A549 (cell line): ENCODE data around the gene GNB1L. TPM values are rescaled to one million over a fixed set of nuclear protein-coding genes. Genes with fewer than 3 reads are reported as not detected.
"Not testable (repeated sequence)": the region's sequence is repeated elsewhere in the genome, so short reads cannot be mapped to it uniquely, and the experiment has no call there.

Experiments
- ATAC-seq, 2 experiments: fragments of 200-7000 bp in 1 of 2; fragments of >200 bp in 1 of 2; cut with Nextera tagmentation in 1 of 2; cut with Tn5 transposase in 1 of 2; 3 replicates each; pipeline versions ENCODE4 v1.8.0 to v1.9.1; 2018 to 2020; ENCODE audit warnings: mild to moderate bottlenecking in 1 of 2, moderate library complexity in 1 of 2
- CTCF ChIA-PET: fragments of 300-600 bp; sonication (Branson Sonifier 250); formaldehyde crosslinking; extraction: SDS; loops from one replicate; lab custom pipeline; 2021; ENCODE audit warnings: antibody characterized with exemption, inconsistent platforms; lab: Yijun Ruan, JAX
- POLR2A ChIA-PET: fragments of 350-600 bp; formaldehyde crosslinking; extraction: SDS; loops from one replicate; lab custom pipeline; 2021; ENCODE audit warnings: antibody characterized with exemption, inconsistent platforms; lab: Yijun Ruan, JAX
- DNase-seq, 2 experiments: peaks; one replicate each; pipeline versions ENCODE4 v3.0.0 to v3.0.0-alpha.2; 2011 to 2016; ENCODE audit warnings: low read depth in 1 of 2, low spot score in 1 of 2
- FAIRE-seq: peaks from 2 replicates; lab custom pipeline; 2011; peaks lifted over from hg19 to GRCh38; lab: Jason Lieb, UNC
- H3K27ac ChIP-seq, 2 experiments: fragments of >200 bp; sonication (Bioruptor Twin); formaldehyde crosslinking; 3 replicates each; pipeline ENCODE4 v1.5.1; 2016 to 2017
- H3K4me1 ChIP-seq: fragments of >200 bp; sonication (Bioruptor Twin); formaldehyde crosslinking; 3 replicates; pipeline ENCODE4 v1.6.1; 2016
- H3K4me2 ChIP-seq: fragments of >200 bp; sonication (Bioruptor Twin); formaldehyde crosslinking; 3 replicates; pipeline ENCODE4 v1.6.1; 2016
- H3K4me3 ChIP-seq: fragments of >200 bp; sonication (Bioruptor Twin); formaldehyde crosslinking; 3 replicates; pipeline ENCODE4 v1.5.1; 2016
- H3K9me3 ChIP-seq: fragments of >200 bp; sonication (Bioruptor Twin); formaldehyde crosslinking; 3 replicates; pipeline ENCODE4 v1.6.1; 2016
- BHLHE40 ChIP-seq: IDR thresholded peaks from 2 replicates; pipeline ENCODE4 v1.6.1; 2012; ENCODE audit warnings: low read depth, low read length, inconsistent platforms
- CBX2 ChIP-seq: fragments of 200-600 bp; sonication (generic); IDR thresholded peaks from 2 replicates; pipeline ENCODE4 v1.6.1; 2016; ENCODE audit warnings: low read depth, mild to moderate bottlenecking, borderline replicate concordance
- CEBPB ChIP-seq, 2 experiments: fragments of >200 bp in 1 of 2; sonication (Bioruptor Twin) in 1 of 2; formaldehyde crosslinking in 1 of 2; IDR thresholded peaks; 2 replicates each; pipeline ENCODE4 v1.6.1; 2012 to 2016
- EHF ChIP-seq: fragments of 250-450 bp; sonication (Bioruptor Pico); IDR thresholded peaks from 2 replicates; pipeline ENCODE4 v1.5.0; 2020; ENCODE audit warnings: mild to moderate bottlenecking
- FOSL2 ChIP-seq, 2 experiments: fragments of 450-650 bp in 1 of 2; fragments of >200 bp in 1 of 2; sonication (Bioruptor Twin) in 1 of 2; formaldehyde crosslinking; IDR thresholded peaks; 2 replicates each; pipeline versions ENCODE4 v1.5.0 to v1.6.1; 2016 to 2020; ENCODE audit warnings: mild to moderate bottlenecking in 1 of 2, moderate library complexity in 1 of 2
- HOXB13 ChIP-seq: fragments of 250-450 bp; sonication (Bioruptor Pico); IDR thresholded peaks from 2 replicates; pipeline ENCODE4 v1.5.0; 2020; ENCODE audit warnings: low read depth, mild to moderate bottlenecking, moderate library complexity
- JUNB ChIP-seq: fragments of >200 bp; sonication (Bioruptor Twin); formaldehyde crosslinking; IDR thresholded peaks from 2 replicates; pipeline ENCODE4 v1.6.1; 2016
- KDM5A ChIP-seq: fragments of 200-600 bp; sonication (generic); IDR thresholded peaks from 2 replicates; pipeline ENCODE4 v1.6.1; 2016; ENCODE audit warnings: antibody characterized with exemption, mild to moderate bottlenecking
- MAFK ChIP-seq: fragments of 450-650 bp; IDR thresholded peaks from 2 replicates; pipeline ENCODE4 v1.6.1; 2014; ENCODE audit not compliant: partially characterized antibody
- MAX ChIP-seq: IDR thresholded peaks from 2 replicates; pipeline ENCODE4 v1.6.1; 2012
- MYC ChIP-seq: IDR thresholded peaks from 2 replicates; pipeline ENCODE4 v1.6.1; 2012; ENCODE audit warnings: mild to moderate bottlenecking, inconsistent platforms, low read length, improper control_type of control experiment, borderline replicate concordance
- NR3C1 ChIP-seq: fragments of >200 bp; sonication (Bioruptor Twin); formaldehyde crosslinking; IDR thresholded peaks from 3 replicates; pipeline ENCODE4 v1.6.1; 2017
- PBX3 ChIP-seq: IDR thresholded peaks from 2 replicates; pipeline ENCODE4 v1.6.1; 2012
- SMC3 ChIP-seq: fragments of >200 bp; sonication (Bioruptor Twin); formaldehyde crosslinking; IDR thresholded peaks from 3 replicates; pipeline ENCODE4 v1.6.1; 2018; ENCODE audit warnings: inconsistent platforms
- WGBS: methylation state at CpG from one replicate; pipeline ENCODE4 v1.1.6; 2017; ENCODE audit errors: missing lambda C conversion rate; 5-methylcytosine and 5-hydroxymethylcytosine counted together
- polyA plus RNA-seq, 4 experiments: library from polyadenylated mRNA; depleted of rRNA in 3 of 4; stranded (reverse); fragments of >200 nt; fragmentation: RNase III in 1 of 4; extraction: RNeasy Plus Mini Kit Qiagen cat#74134 plus additional on column Dnase treatment in 1 of 4; gene quantifications; 2 replicates in 3 of 4; 3 replicates in 1 of 4; pipeline ENCODE4 v1.2.3, GENCODE V29; 2011 to 2017
- TF ChIP-seq, protein P1 (sequence below): fragments of 250-450 bp; sonication (Bioruptor Pico); IDR thresholded peaks from 2 replicates; pipeline ENCODE4 v1.5.0; 2021; ENCODE audit warnings: mild to moderate bottlenecking, moderate library complexity, borderline replicate concordance
- TF ChIP-seq, protein P2 (sequence below): fragments of 150-350 bp; IDR thresholded peaks from 2 replicates; pipeline ENCODE4 v1.6.1; 2014; ENCODE audit warnings: low read depth, mild to moderate bottlenecking, low read length

Gene GNB1L
- polyA plus RNA-seq, 2 of the 4 experiments (the other 2 are of a cell fraction), result 1.8 to 10.3 TPM

- ChIA-PET CTCF (interaction anchor here (1.0 to 2.1 kb wide), 2 partner anchors 10 to 102 kb away, joined by 3 to 6 read pairs; no protein-coding TSS in a partner anchor), POLR2A (no interaction called here)
- no peak for ATAC-seq
Measured at GRCh38 chr22:19832476-19833108, 22.1 kb downstream of the GNB1L start.

DNA sequence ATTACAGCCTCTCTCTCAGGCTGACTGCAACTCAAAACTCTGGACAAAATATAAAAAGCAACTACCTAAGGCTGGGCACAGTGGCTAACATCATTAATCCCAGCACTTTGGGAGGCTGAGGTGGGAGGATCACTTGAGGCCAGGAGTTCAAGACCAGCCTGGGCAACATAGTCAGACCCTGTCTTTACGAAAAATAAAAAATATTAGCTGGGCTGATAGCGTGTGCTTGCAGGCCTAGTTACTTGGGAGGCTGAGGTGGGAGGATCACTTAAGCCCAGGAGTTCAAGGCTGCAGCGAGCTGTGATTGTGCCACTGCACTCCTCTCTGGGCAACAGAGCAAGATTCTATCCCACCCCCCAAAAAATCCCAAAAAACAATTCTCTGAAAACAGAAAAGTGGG is 22.7 kb downstream of the GNB1L start:
- POLR2A ChIA-PET, H3K4me2 ChIP-seq, H3K9me3 ChIP-seq, H3K4me1 ChIP-seq, ATAC-seq, H3K4me3 ChIP-seq, H3K27ac ChIP-seq, DNase-seq, FAIRE-seq: not testable (repeated sequence)
- WGBS, result 85% methylated on average over 3 of the region's 3 CpGs
- CTCF ChIA-PET, result interaction anchor here (1.0 to 2.1 kb wide), 3 partner anchors 11 to 101 kb away, joined by 3 to 6 read pairs (median 5); no protein-coding TSS in a partner anchor

More at GRCh38 chr22:19832476-19833108, 22.1 kb downstream of the GNB1L start:
- Histone ChIP-seq H3K4me2 (no peak overlapping the region), H3K27ac (no peak overlapping the region), H3K4me1 (no peaks in the 10 kb centered on the region), H3K4me3 (no peak overlapping the region), H3K9me3 (no peaks in the 10 kb centered on the region)
- FAIRE-seq (no peak), DNase-seq (no peak)
- 89% methylated on average over 7 of the region's 7 CpGs for WGBS
- TF ChIP-seq EHF (CRISPR knock-in tag), result no peak
- no peak for TF ChIP-seq NR3C1
- TF ChIP-seq, protein P1, sequence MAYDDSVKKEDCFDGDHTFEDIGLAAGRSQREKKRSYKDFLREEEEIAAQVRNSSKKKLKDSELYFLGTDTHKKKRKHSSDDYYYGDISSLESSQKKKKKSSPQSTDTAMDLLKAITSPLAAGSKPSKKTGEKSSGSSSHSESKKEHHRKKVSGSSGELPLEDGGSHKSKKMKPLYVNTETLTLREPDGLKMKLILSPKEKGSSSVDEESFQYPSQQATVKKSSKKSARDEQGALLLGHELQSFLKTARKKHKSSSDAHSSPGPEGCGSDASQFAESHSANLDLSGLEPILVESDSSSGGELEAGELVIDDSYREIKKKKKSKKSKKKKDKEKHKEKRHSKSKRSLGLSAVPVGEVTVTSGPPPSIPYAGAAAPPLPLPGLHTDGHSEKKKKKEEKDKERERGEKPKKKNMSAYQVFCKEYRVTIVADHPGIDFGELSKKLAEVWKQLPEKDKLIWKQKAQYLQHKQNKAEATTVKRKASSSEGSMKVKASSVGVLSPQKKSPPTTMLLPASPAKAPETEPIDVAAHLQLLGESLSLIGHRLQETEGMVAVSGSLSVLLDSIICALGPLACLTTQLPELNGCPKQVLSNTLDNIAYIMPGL, result no peak
- TF ChIP-seq, protein P2, sequence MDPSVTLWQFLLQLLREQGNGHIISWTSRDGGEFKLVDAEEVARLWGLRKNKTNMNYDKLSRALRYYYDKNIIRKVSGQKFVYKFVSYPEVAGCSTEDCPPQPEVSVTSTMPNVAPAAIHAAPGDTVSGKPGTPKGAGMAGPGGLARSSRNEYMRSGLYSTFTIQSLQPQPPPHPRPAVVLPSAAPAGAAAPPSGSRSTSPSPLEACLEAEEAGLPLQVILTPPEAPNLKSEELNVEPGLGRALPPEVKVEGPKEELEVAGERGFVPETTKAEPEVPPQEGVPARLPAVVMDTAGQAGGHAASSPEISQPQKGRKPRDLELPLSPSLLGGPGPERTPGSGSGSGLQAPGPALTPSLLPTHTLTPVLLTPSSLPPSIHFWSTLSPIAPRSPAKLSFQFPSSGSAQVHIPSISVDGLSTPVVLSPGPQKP, result no peak
- TF ChIP-seq PBX3, result no peak
- TF ChIP-seq MYC, result no peak
- no peak for TF ChIP-seq CBX2
- no peak for TF ChIP-seq KDM5A
- TF ChIP-seq JUNB, result no peak
- TF ChIP-seq MAFK, result no peak
- TF ChIP-seq BHLHE40, result no peak
- no peak for TF ChIP-seq CEBPB (IDR thresholded peaks at IDR 0.05)
- TF ChIP-seq HOXB13 (CRISPR knock-in tag), result no peak
- TF ChIP-seq, all 56 proteins: peak for 0

DNA sequence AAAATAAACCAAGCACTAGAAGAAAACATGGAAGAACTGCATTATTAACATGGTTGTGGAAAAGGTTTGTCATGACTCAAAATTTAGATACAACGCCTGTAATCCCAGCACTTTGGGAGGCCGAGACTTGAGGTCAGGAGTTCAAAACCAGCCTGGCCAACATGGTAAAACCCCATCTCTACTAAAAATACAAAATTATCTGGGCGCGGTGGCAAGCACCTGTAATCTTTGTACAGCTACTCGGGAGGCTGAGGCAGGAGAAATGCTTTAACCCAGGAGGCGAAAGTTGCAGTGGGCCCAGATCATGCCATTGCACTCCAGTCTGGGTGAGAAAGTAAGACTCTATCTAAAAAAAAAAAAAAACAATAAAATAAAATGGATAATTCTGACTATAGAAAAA is 23.7 kb downstream of the GNB1L start:
- Histone ChIP-seq H3K4me1 (no peaks in the 10 kb centered on the region), H3K9me3 (no peaks in the 10 kb centered on the region), H3K4me3 (no peak overlapping the region), H3K27ac (no peak overlapping the region), H3K4me2 (no peak overlapping the region)
- TF ChIP-seq MAX (no peak), SMC3 (no peak), FOSL2 (IDR thresholded peaks at IDR 0.05) (no peak), FOSL2 (CRISPR knock-in tag; IDR thresholded peaks at IDR 0.05) (no peak)
- ChIA-PET POLR2A (no interaction called here), CTCF (interaction anchor here (0.8 to 2.1 kb wide), 3 partner anchors 18 to 101 kb away, joined by 3 to 6 read pairs (median 5); no protein-coding TSS in a partner anchor)
- WGBS, result 93% methylated on average over 6 of the region's 6 CpGs
- FAIRE-seq (no peak), ATAC-seq (no peak), DNase-seq (no peak)
